KMS-11 (cell line): ENCODE data around the gene DNAJC12.
"Not testable (repeated sequence)": the region's sequence is repeated elsewhere in the genome, so short reads cannot be mapped to it uniquely, and the experiment has no call there.

ENCODE experiments used
- H2AFZ ChIP-seq: fragments of 200-600 bp; sonication (generic); 2 replicates; pipeline ENCODE4 v1.6.1; 2016; ENCODE audit warnings: antibody characterized with exemption, mixed run types, low read depth
- H3K27ac ChIP-seq: fragments of 200-600 bp; sonication (generic); 2 replicates; pipeline ENCODE4 v1.6.1; 2016; ENCODE audit warnings: mild to moderate bottlenecking, mixed run types
- H3K27me3 ChIP-seq: fragments of 200-600 bp; sonication (generic); 2 replicates; pipeline ENCODE4 v1.6.1; 2017; ENCODE audit warnings: mild to moderate bottlenecking, low read depth, mixed run types, moderate library complexity; ENCODE audit not compliant: insufficient read depth
- H3K36me3 ChIP-seq: fragments of 200-600 bp; sonication (generic); 2 replicates; pipeline ENCODE4 v1.6.1; 2017; ENCODE audit warnings: mild to moderate bottlenecking, mixed run types; ENCODE audit not compliant: insufficient read depth
- H3K4me1 ChIP-seq: fragments of 200-600 bp; sonication (generic); 2 replicates; pipeline ENCODE4 v1.6.1; 2016; ENCODE audit warnings: mild to moderate bottlenecking, low read depth, mixed run types; ENCODE audit not compliant: poor library complexity, severe bottlenecking
- H3K4me2 ChIP-seq: fragments of 200-600 bp; sonication (generic); 2 replicates; pipeline ENCODE4 v1.7.0; 2016; ENCODE audit warnings: mild to moderate bottlenecking, mixed run types
- H3K4me3 ChIP-seq: fragments of 200-600 bp; sonication (generic); IDR thresholded peaks from 2 replicates; pipeline ENCODE4 v1.6.1; 2017; ENCODE audit warnings: low read depth, low read length, mixed read lengths; ENCODE audit not compliant: insufficient read depth
- H3K79me2 ChIP-seq: fragments of 200-600 bp; sonication (generic); 2 replicates; pipeline ENCODE4 v1.6.1; 2016; ENCODE audit warnings: low read depth, mixed run types; ENCODE audit not compliant: insufficient read depth
- H3K9ac ChIP-seq: fragments of 200-600 bp; sonication (generic); 2 replicates; pipeline ENCODE4 v1.6.1; 2016; ENCODE audit warnings: mild to moderate bottlenecking, mixed run types
- H4K20me1 ChIP-seq: fragments of 200-600 bp; sonication (generic); 2 replicates; pipeline ENCODE4 v1.6.1; 2016; ENCODE audit warnings: mild to moderate bottlenecking, mixed run types; ENCODE audit not compliant: insufficient read depth
- CTCF ChIP-seq: fragments of 200-600 bp; sonication (generic); conservative IDR thresholded peaks from 2 replicates; pipeline ENCODE4 v1.6.1; 2017; ENCODE audit warnings: low read depth, mild to moderate bottlenecking, antibody characterized with exemption, low read length, moderate library complexity, mixed read lengths

DNAJC12 gene

GRCh38 chr10:67783606-67784294, 54.2 kb downstream of the DNAJC12 start:
- Histone ChIP-seq H3K4me1 (no peaks in the 10 kb centered on the region), H3K79me2 (no peaks in the 10 kb centered on the region), H4K20me1 (no peaks in the 10 kb centered on the region), H3K9ac (no peak overlapping the region), H3K27ac (no peak overlapping the region), H3K4me3 (no peak overlapping the region), H2AFZ (no peak overlapping the region), H3K27me3 (no peaks in the 10 kb centered on the region), H3K4me2 (no peak overlapping the region), H3K36me3 (no peaks in the 10 kb centered on the region)
- TF ChIP-seq CTCF: no peak

DNA sequence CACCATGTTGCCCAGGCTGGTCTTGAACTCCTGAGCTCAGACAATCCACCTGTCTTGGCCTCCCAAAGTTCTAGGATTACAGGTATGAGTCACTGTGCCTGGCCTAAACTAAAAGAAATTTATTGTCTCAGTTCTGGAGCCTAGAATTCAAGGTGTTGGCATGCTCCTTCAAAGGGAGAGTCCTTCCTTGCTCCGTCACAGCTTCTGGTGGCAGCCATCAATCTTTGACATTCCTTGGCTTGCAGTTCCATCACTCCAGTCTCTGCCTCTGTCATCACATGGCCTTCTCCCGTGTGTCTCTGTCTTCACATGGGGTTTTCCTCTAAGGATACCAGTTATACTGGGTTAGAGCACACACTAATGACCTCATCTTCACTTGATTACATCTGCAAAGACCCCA, 55.5 kb downstream of the DNAJC12 start:
- H3K4me1 ChIP-seq: no peaks in the 10 kb centered on the region
- H3K79me2 ChIP-seq: no peaks in the 10 kb centered on the region
- H4K20me1 ChIP-seq: no peaks in the 10 kb centered on the region
- H3K27me3 ChIP-seq: no peaks in the 10 kb centered on the region
- no peak overlapping the region for H3K4me3 ChIP-seq
- H3K9ac ChIP-seq: no peak overlapping the region
- no peaks in the 10 kb centered on the region for H3K36me3 ChIP-seq
- no peak overlapping the region for H2AFZ ChIP-seq
- no peak overlapping the region for H3K4me2 ChIP-seq
- H3K27ac ChIP-seq: no peak overlapping the region
- no peak for TF ChIP-seq CTCF

- Histone ChIP-seq H3K79me2 (no peaks in the 10 kb centered on the region), H3K9ac (no peak overlapping the region), H3K36me3 (no peaks in the 10 kb centered on the region), H4K20me1 (no peaks in the 10 kb centered on the region), H3K4me2 (no peak overlapping the region), H3K27me3 (no peaks in the 10 kb centered on the region), H3K4me3 (no peak overlapping the region), H3K4me1 (no peaks in the 10 kb centered on the region), H2AFZ (no peak overlapping the region), H3K27ac (no peak overlapping the region)
- no peak for TF ChIP-seq CTCF
Observed at GRCh38 chr10:67780759-67781538, 57.0 kb downstream of the DNAJC12 start.

- not testable (repeated sequence) for H3K27ac ChIP-seq, H3K27me3 ChIP-seq, H3K4me3 ChIP-seq, H2AFZ ChIP-seq, H3K79me2 ChIP-seq, H4K20me1 ChIP-seq, H3K36me3 ChIP-seq, H3K9ac ChIP-seq, H3K4me1 ChIP-seq, H3K4me2 ChIP-seq
Observed at GRCh38 chr10:67780204-67780621, 57.8 kb downstream of the DNAJC12 start.
